NCI-H146 treated with DMSO at 0.1 percent for 48 hours (cell line): ENCODE data around the gene IPCEF1.

Experiments used
- DNase-seq: peaks from one replicate; lab custom pipeline; 2025; ENCODE audit not compliant: unreplicated experiment; lab: John Stamatoyannopoulos, UW

Gene IPCEF1

DNA sequence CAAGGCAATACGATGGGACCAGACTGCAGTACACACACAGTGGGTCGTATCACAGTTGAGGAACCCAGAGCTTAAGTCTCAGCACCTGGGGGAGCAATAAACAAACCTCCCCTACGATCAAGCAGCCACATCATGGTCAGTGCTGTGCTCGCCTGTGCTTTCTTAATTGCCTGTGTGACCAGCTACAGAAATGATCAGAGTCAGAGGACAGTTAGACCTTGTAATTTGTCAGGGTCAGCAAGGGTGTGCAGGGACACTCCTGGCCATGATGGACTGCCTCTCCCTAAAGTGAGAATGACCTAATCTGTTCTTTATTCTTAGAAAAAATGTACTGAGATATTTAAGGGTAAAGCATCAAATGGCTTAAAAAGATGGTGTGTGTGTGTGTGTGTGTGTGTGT, 239.1 kb downstream of the IPCEF1 start:
- DNase-seq, result no peak

DNA sequence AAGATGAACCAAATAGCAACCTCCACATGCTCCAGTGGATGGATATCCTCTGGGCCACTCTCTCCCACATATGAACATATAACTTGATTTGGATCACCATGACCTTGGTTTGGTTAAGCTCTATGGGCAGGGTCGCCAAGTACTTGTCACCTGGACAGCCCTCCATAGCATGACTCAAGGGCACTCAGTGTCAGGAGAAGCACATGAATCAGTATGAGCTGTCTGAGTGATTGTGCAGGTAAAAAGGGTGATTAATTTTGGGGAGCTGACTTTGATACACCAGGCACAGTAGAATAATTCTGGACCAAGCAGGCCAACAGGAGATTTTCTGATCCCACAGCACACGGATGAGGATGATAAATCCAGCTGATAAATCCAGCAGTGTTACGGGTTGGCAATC, 243.2 kb downstream of the IPCEF1 start:
- no peak for DNase-seq

DNA sequence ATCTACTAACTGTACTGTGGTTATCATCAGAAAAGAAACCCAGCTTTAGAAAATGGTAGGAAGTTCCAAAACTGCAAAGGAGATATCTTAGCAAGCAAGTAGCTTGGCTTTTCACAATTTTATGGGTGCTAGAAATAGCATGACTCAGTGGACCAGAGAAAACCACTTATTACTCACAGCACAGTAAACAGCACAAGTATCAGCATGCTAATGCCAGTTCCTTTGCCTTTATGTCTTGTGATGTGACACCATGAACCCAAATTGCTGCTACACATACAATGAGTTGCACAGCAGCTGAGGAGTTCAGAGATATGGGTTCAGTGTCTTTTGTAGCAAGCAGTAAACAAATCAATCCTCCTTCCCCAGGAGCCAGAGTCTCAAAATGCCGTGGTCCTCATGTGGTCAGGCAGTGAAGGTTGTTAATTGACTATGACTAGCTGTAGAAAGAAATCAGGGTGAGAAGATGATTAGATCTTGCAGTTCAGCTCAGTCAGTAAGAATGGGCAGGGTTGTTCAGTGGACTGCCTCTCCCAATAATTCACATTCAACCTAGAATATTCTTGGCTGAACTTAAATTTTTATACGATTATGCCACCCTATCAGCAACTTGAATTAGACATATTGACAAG, 244.3 kb downstream of the IPCEF1 start:
- no peak for DNase-seq

DNA sequence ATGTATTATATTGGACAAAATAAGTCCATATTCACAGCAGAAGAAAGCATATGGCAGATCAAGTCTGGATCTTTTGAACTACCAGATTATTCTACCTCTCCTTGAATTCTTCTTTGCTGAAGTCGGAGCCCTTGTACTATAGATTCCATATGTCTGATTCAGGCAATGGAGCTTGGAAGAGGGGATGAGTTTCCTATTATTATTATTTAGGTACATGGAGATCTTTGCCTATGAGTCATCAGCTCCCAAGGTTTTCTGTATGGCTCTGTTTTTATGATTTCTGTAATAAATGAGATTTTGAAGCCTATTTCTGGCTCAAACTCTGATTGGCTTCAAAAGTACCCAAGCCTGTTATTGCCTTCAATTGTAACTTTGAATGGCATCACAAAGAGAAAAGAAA, 245.6 kb downstream of the IPCEF1 start:
- no peak for DNase-seq

DNA sequence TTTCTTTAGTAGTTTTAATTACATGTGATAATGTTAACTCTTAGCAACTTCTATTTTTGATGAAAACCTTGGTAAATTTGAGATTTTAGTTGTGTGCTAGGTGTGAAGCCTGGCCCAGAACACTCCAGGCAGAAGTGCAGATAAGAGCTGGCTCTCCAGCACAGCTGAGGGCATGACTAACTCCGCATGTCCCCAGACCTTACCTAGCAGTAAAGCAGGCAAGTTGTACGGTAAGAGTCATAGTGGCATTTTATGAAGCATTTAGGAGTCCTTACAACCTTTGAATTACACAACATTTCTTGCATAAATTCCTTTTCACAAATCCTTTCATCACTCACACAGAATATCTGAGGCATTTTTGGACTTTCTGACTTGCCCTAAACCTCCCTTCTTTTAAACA, 250.4 kb downstream of the IPCEF1 start:
- no peak for DNase-seq
